ENCODE data around the gene COX7A1. TPM values are rescaled to one million over a fixed set of nuclear protein-coding genes. Genes with fewer than 3 reads are reported as not detected.

The COX7A1 gene
- total and polyA plus RNA-seq, 12 donors: 850 to 3,571 (median 2,660) TPM

GRCh38 chr19:36121486-36122124, 30.6 kb downstream of the COX7A1 start:
- Histone ChIP-seq H3K4me3 (no peak overlapping the region), H3K27ac (no peak overlapping the region), H3K4me1 (peaks cover 0 to 10% (median 4%) of the 10 kb centered on the region in 9 donors), H3K27me3 (no peaks in the 10 kb centered on the region), H3K36me3 (peaks cover 0 to 92% (median 36%) of the 10 kb centered on the region in 9 donors), H3K9me3 (no peaks in the 10 kb centered on the region)
- peak in 2 of 8 donors; percentile 8 to 14 for ATAC-seq
- intact Hi-C loops (cut with DNase I): loop anchor here in 1 of 10 donors (10.0 kb wide), 1 partner anchor 187 kb away; the partner anchor contains the start of gene LRFN3
- DNase-seq: no peak
- TF ChIP-seq CTCF (IDR thresholded peaks at IDR 0.05): no peak
- WGBS, 2 donors: 88 to 89% methylated on average over 49 of the region's 49 CpGs

- 95% methylated on average over 18 of the region's 18 CpGs for WGBS, 2 donors
- Histone ChIP-seq H3K36me3 (peaks cover 0 to 93% (median 36%) of the 10 kb centered on the region in 9 donors), H3K27me3 (no peaks in the 10 kb centered on the region), H3K27ac (no peak overlapping the region), H3K4me1 (peaks cover 2 to 16% (median 10%) of the 10 kb centered on the region in 9 donors), H3K4me3 (no peak overlapping the region), H3K9me3 (no peaks in the 10 kb centered on the region)
- intact Hi-C loops (cut with DNase I): loop anchor here in 1 of 10 donors (10.0 kb wide), 1 partner anchor 186 kb away; the partner anchor contains the start of gene LRFN3
- TF ChIP-seq CTCF (IDR thresholded peaks at IDR 0.05): no peak
- DNase-seq (no peak), ATAC-seq (peak in 1 of 8 donors; percentile 12)
Measured at GRCh38 chr19:36120984-36121358, 31.3 kb downstream of the COX7A1 start.

- H3K4me1 ChIP-seq: peaks cover 2 to 19% (median 14%) of the 10 kb centered on the region in 9 donors
- DNase-seq (no peak), ATAC-seq (no peak)
- no peak overlapping the region for H3K4me3 ChIP-seq
- no peak overlapping the region for H3K27ac ChIP-seq
- H3K9me3 ChIP-seq: no peaks in the 10 kb centered on the region
- H3K27me3 ChIP-seq: no peaks in the 10 kb centered on the region
- H3K36me3 ChIP-seq: peaks cover 0 to 87% (median 29%) of the 10 kb centered on the region in 9 donors
- TF ChIP-seq CTCF (IDR thresholded peaks at IDR 0.05): no peak
- 92% methylated on average over 26 of the region's 26 CpGs for WGBS, 2 donors
- intact Hi-C loops (cut with DNase I): loop anchor here in 1 of 10 donors (10.0 kb wide), 1 partner anchor 186 kb away; the partner anchor contains the start of gene LRFN3
Measured at GRCh38 chr19:36120092-36120983, 31.9 kb downstream of the COX7A1 start.

- intact Hi-C loops (cut with DNase I): loop anchor here in 3 of 10 donors (10.0 kb wide), 3 partner anchors 51 to 121 kb away; partner anchors contain the start of genes SDHAF1 (in 1 of the 3), THAP8 (in 1 of the 3) and WDR62 (in 1 of the 3)
- 95 to 100% methylated on average over 1 of the region's 1 CpG for WGBS, 2 donors
- ATAC-seq (no peak), DNase-seq (no peak)
- peaks cover 0 to 70% (median 18%) of the 10 kb centered on the region in 9 donors for H3K36me3 ChIP-seq
- H3K27me3 ChIP-seq: no peaks in the 10 kb centered on the region
- H3K4me3 ChIP-seq: peak overlapping the region in 9 of 10 donors; percentile 71 to 90 (median 76)
- no peaks in the 10 kb centered on the region for H3K9me3 ChIP-seq
- H3K4me1 ChIP-seq: peaks cover 7 to 30% (median 24%) of the 10 kb centered on the region in 9 donors
- H3K27ac ChIP-seq: peak overlapping the region in 8 of 10 donors; percentile 84 to 93 (median 90)
- no peak for TF ChIP-seq CTCF (IDR thresholded peaks at IDR 0.05)
Measured at GRCh38 chr19:36116344-36116637, 36.0 kb downstream of the COX7A1 start.

Data from heart right ventricle (tissue), 16 donors.